ENCODE measurements around the gene OMP.

DNA sequence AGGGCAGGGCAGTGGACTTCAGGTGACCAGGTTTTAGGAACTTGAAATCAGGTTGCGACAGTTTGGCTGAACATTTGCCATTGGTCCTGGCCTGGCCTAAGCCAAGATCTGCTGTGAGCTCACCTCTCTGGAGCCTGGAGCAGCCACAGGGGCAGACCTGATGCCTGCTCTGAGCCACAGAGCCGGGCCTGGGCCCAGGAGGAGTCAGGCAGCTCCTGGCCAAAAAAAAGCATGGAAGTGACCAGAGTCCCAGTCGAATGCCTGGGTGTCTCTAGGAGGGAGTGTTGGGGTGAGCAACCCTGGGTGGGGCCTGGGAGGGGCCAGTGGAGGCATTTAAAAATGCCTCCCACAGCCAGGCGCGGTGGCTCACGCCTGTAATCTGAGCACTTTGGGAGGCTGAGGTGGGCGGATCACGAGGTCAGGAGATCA is 6.0 kb upstream of the OMP start:
- TF ChIP-seq, protein P1, sequence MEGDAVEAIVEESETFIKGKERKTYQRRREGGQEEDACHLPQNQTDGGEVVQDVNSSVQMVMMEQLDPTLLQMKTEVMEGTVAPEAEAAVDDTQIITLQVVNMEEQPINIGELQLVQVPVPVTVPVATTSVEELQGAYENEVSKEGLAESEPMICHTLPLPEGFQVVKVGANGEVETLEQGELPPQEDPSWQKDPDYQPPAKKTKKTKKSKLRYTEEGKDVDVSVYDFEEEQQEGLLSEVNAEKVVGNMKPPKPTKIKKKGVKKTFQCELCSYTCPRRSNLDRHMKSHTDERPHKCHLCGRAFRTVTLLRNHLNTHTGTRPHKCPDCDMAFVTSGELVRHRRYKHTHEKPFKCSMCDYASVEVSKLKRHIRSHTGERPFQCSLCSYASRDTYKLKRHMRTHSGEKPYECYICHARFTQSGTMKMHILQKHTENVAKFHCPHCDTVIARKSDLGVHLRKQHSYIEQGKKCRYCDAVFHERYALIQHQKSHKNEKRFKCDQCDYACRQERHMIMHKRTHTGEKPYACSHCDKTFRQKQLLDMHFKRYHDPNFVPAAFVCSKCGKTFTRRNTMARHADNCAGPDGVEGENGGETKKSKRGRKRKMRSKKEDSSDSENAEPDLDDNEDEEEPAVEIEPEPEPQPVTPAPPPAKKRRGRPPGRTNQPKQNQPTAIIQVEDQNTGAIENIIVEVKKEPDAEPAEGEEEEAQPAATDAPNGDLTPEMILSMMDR (IDR thresholded peaks at IDR 0.05): no peak
- TF ChIP-seq ZFX (IDR thresholded peaks at IDR 0.05; ENCODE audit: borderline replicate concordance): no peak

All from 22Rv1 (cell line).